ENCODE results near the gene SLFNL1. TPM values are rescaled to one million over a fixed set of nuclear protein-coding genes. Genes with fewer than 3 reads are reported as not detected.

SLFNL1 gene
- total RNA-seq, 4 donors from 2014 or later, result 0.20 to 2.4 (median 0.63) TPM

GRCh38 chr1:41025979-41026819, 4.7 kb upstream of the SLFNL1 start:
- TF ChIP-seq POLR2A (IDR thresholded peaks at IDR 0.05) (no peak), CTCF (IDR thresholded peaks at IDR 0.05) (no peak), EP300 (IDR thresholded peaks at IDR 0.05) (no peak)
- Histone ChIP-seq H3K9me3 (no peaks in the 10 kb centered on the region), H3K4me3 (no peak overlapping the region), H3K27ac (no peak overlapping the region), H3K36me3 (peaks cover 2 to 83% (median 11%) of the 10 kb centered on the region in 3 donors), H3K4me1 (peaks cover 0 to 11% (median 0%) of the 10 kb centered on the region in 4 donors), H3K27me3 (no peaks in the 10 kb centered on the region)
- 94 to 99% methylated on average over 4 of the region's 4 CpGs for WGBS, 2 donors
- DNase-seq (ENCODE audit: low spot score in 2 of 2), result no peak

GRCh38 chr1:41024953-41025352, 3.4 kb upstream of the SLFNL1 start:
- no peaks in the 10 kb centered on the region for H3K27me3 ChIP-seq
- H3K9me3 ChIP-seq, result no peaks in the 10 kb centered on the region
- no peak overlapping the region for H3K4me3 ChIP-seq
- TF ChIP-seq POLR2A (IDR thresholded peaks at IDR 0.05), result no peak
- TF ChIP-seq EP300 (IDR thresholded peaks at IDR 0.05), result no peak
- no peak for TF ChIP-seq CTCF (IDR thresholded peaks at IDR 0.05)
- DNase-seq (ENCODE audit: low spot score in 2 of 2), result no peak
- peaks cover 0 to 14% (median 0%) of the 10 kb centered on the region in 4 donors for H3K4me1 ChIP-seq
- H3K36me3 ChIP-seq, result peaks cover under 1 to 70% (median 11%) of the 10 kb centered on the region in 3 donors
- no peak overlapping the region for H3K27ac ChIP-seq
- 68 to 73% methylated on average over 2 of the region's 2 CpGs for WGBS, 2 donors

GRCh38 chr1:41023279-41023990, 1.9 kb upstream of the SLFNL1 start:
- TF ChIP-seq EP300 (IDR thresholded peaks at IDR 0.05), result no peak
- peak in 2 of 5 experiments; percentile 12 to 26 for TF ChIP-seq CTCF (IDR thresholded peaks at IDR 0.05)
- TF ChIP-seq POLR2A (IDR thresholded peaks at IDR 0.05), result no peak
- DNase-seq (ENCODE audit: low spot score in 2 of 2), result no peak
- Histone ChIP-seq H3K27me3 (no peaks in the 10 kb centered on the region), H3K4me3 (no peak overlapping the region), H3K36me3 (peaks cover 0 to 56% (median 10%) of the 10 kb centered on the region in 3 donors), H3K27ac (no peak overlapping the region), H3K9me3 (no peaks in the 10 kb centered on the region), H3K4me1 (peaks cover 0 to 14% (median 0%) of the 10 kb centered on the region in 4 donors)
- WGBS, 2 donors, result 93% methylated on average over 5 of the region's 5 CpGs

- 86 to 92% methylated on average over 8 to 10 of the region's 10 CpGs for whole genome bisulfite sequencing, 2 donors
- H3K36me3 ChIP-seq, result peaks cover 0 to 56% (median 3%) of the 10 kb centered on the region in 3 donors
- no peak overlapping the region for H3K4me3 ChIP-seq
- peaks cover 0 to 14% (median 0%) of the 10 kb centered on the region in 4 donors for H3K4me1 ChIP-seq
- no peak for TF ChIP-seq EP300 (IDR thresholded peaks at IDR 0.05)
- TF ChIP-seq POLR2A (IDR thresholded peaks at IDR 0.05), result no peak
- TF ChIP-seq CTCF (IDR thresholded peaks at IDR 0.05), result no peak
- no peak for DNase-seq (ENCODE audit: low spot score in 2 of 2)
- no peaks in the 10 kb centered on the region for H3K9me3 ChIP-seq
- H3K27ac ChIP-seq, result no peak overlapping the region
- H3K27me3 ChIP-seq, result no peaks in the 10 kb centered on the region
Measured at GRCh38 chr1:41022424-41022823, 899 bp upstream of the SLFNL1 start.

- TF ChIP-seq POLR2A (IDR thresholded peaks at IDR 0.05) (no peak), EP300 (IDR thresholded peaks at IDR 0.05) (no peak), CTCF (IDR thresholded peaks at IDR 0.05) (no peak)
Measured at GRCh38 chr1:41020654-41021053, 871 bp downstream of the SLFNL1 start.

More at GRCh38 chr1:41020654-41021053, 871 bp downstream of the SLFNL1 start:
- Histone ChIP-seq H3K9me3 (no peaks in the 10 kb centered on the region), H3K27ac (no peak overlapping the region), H3K27me3 (no peaks in the 10 kb centered on the region), H3K36me3 (peaks cover 0 to 56% (median 0%) of the 10 kb centered on the region in 3 donors), H3K4me1 (peaks cover 0 to 18% (median 0%) of the 10 kb centered on the region in 4 donors), H3K4me3 (no peak overlapping the region)
- DNase-seq (ENCODE audit: low spot score in 2 of 2), result no peak
- WGBS, 2 donors, result 53 to 73% methylated on average over 3 of the region's 3 CpGs

Measured in tibial nerve (tissue), 4 donors.